Smooth muscle cell (in vitro differentiated cells): ENCODE measurements around the gene MRPL53. TPM values are rescaled to one million over a fixed set of nuclear protein-coding genes. Genes with fewer than 3 reads are reported as not detected.
"Not testable (repeated sequence)": the region's sequence is repeated elsewhere in the genome, so short reads cannot be mapped to it uniquely, and the experiment has no call there.

ENCODE experiments used
- DNase-seq: peaks from one replicate; lab custom pipeline; 2025; ENCODE audit not compliant: unreplicated experiment; lab: John Stamatoyannopoulos, UW
- H2AFZ ChIP-seq: fragments of 200-600 bp; sonication (generic); 2 replicates; pipeline ENCODE4 v1.6.0; 2016; ENCODE audit warnings: antibody characterized with exemption, low read depth, mild to moderate bottlenecking
- H3F3A ChIP-seq: fragments of 200-600 bp; sonication (generic); 2 replicates; pipeline ENCODE4 v1.6.0; 2017; ENCODE audit warnings: antibody characterized with exemption, low read depth
- H3K27ac ChIP-seq: fragments of 200-600 bp; sonication (generic); 2 replicates; pipeline ENCODE4 v1.5.1; 2016; ENCODE audit warnings: low read depth, mild to moderate bottlenecking
- H3K27me3 ChIP-seq: fragments of 200-600 bp; sonication (generic); 2 replicates; pipeline ENCODE4 v1.6.1; 2016; ENCODE audit warnings: low read depth, mild to moderate bottlenecking
- H3K36me3 ChIP-seq: fragments of 200-600 bp; sonication (generic); 2 replicates; pipeline ENCODE4 v1.5.1; 2016; ENCODE audit warnings: low read depth
- H3K4me1 ChIP-seq: fragments of 200-600 bp; sonication (generic); 2 replicates; pipeline ENCODE4 v1.5.1; 2016; ENCODE audit warnings: low read depth
- H3K4me2 ChIP-seq: fragments of 200-600 bp; sonication (generic); 2 replicates; pipeline ENCODE4 v1.6.0; 2016; ENCODE audit warnings: mild to moderate bottlenecking
- H3K4me3 ChIP-seq: fragments of 200-600 bp; sonication (generic); 2 replicates; pipeline ENCODE4 v1.5.1; 2016; ENCODE audit warnings: mild to moderate bottlenecking
- H3K79me2 ChIP-seq: fragments of 200-600 bp; sonication (generic); 2 replicates; pipeline ENCODE4 v1.6.0; 2016; ENCODE audit warnings: low read depth, mild to moderate bottlenecking
- H3K9ac ChIP-seq: fragments of 200-600 bp; sonication (generic); 2 replicates; pipeline ENCODE4 v1.6.0; 2016; ENCODE audit warnings: low read depth
- H3K9me3 ChIP-seq: fragments of 200-600 bp; sonication (generic); replicated peaks from 2 replicates; pipeline ENCODE4 v1.5.1; 2016; ENCODE audit warnings: low read depth
- H4K20me1 ChIP-seq: fragments of 200-600 bp; sonication (generic); 2 replicates; pipeline ENCODE4 v1.6.0; 2016; ENCODE audit warnings: low read depth
- WGBS: methylation state at CpG from one replicate; pipeline ENCODE4 v1.1.7; 2016; ENCODE audit warnings: low lambda C conversion rate; 5-methylcytosine and 5-hydroxymethylcytosine counted together
- polyA plus RNA-seq: library from polyadenylated mRNA; unstranded; fragments of >200 nt; fragmentation: Nextera tagmentation; extraction: Ambion mirVana; gene quantifications from 2 replicates; pipeline ENCODE4 v1.2.1, GENCODE V29; 2016
- total RNA-seq: library from RNA; depleted of rRNA; stranded (reverse); fragments of >200 nt; gene quantifications from 2 replicates; pipeline ENCODE4 v1.2.3, GENCODE V29; 2014
- TF ChIP-seq, protein P1 (sequence below): fragments of 200-600 bp; sonication (generic); IDR thresholded peaks from 2 replicates; pipeline ENCODE4 v1.5.1; 2017; ENCODE audit warnings: borderline replicate concordance, mild to moderate bottlenecking, antibody characterized with exemption; ENCODE audit not compliant: insufficient read depth, poor library complexity, severe bottlenecking

The MRPL53 gene
- total and polyA plus RNA-seq, 2 experiments from 2014 or later, result 12.0 to 76.8 TPM

DNA sequence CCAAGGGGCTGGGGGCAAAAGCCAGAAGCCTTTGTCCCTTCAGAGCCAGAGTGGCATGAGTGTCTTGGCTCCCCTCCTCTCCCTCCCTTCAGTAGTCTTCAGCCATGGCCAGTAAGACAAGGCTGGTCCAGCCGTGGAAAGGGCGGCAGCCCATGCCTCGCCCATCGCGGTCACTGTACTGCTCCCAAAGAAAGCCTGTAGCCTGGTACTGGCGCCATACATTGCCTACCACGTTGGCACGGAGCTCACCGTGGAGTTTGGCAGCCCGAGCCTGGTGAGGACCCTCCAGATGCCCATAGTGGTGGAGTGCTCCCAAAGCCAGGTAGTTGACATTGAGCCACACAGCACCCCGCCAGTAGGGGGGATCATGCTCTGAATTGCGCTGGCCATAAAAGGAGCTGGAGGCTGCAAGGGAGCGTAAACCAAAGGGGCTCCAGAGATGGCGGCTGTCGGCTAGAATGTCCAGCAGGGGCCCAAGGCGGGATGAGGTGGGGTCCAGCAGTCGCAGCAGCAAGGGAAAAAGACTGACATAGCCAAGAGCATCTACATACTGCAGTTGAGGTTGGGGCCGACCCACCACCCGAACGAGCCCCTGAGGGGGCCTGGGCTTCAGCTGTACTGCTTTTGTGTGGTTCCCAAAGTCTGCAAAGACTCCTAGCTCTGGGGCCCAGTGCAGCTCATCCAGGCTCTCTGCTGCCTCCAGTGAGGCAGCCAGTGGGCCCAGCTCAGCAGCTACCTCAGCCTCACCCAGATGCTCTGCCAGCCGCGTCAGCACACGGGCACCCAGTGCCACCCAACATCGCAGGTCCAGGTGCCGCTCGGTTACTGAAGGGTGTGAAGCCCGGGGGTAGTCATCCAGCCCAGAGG, 11.1 kb downstream of the MRPL53 start:
- H3K4me3 ChIP-seq, result no peak overlapping the region
- H3K79me2 ChIP-seq, result peaks cover 48% of the 10 kb centered on the region
- H3K9ac ChIP-seq, result no peak overlapping the region
- H3K36me3 ChIP-seq, result no peaks in the 10 kb centered on the region
- no peak overlapping the region for H3K4me2 ChIP-seq
- no peaks in the 10 kb centered on the region for H3K9me3 ChIP-seq
- 96% methylated on average over 26 of the region's 27 CpGs for WGBS
- no peak for DNase-seq
- H3K27me3 ChIP-seq, result no peaks in the 10 kb centered on the region
- peaks cover 24% of the 10 kb centered on the region for H3K4me1 ChIP-seq
- TF ChIP-seq, protein P1, sequence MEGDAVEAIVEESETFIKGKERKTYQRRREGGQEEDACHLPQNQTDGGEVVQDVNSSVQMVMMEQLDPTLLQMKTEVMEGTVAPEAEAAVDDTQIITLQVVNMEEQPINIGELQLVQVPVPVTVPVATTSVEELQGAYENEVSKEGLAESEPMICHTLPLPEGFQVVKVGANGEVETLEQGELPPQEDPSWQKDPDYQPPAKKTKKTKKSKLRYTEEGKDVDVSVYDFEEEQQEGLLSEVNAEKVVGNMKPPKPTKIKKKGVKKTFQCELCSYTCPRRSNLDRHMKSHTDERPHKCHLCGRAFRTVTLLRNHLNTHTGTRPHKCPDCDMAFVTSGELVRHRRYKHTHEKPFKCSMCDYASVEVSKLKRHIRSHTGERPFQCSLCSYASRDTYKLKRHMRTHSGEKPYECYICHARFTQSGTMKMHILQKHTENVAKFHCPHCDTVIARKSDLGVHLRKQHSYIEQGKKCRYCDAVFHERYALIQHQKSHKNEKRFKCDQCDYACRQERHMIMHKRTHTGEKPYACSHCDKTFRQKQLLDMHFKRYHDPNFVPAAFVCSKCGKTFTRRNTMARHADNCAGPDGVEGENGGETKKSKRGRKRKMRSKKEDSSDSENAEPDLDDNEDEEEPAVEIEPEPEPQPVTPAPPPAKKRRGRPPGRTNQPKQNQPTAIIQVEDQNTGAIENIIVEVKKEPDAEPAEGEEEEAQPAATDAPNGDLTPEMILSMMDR, result peak; percentile 5
- no peaks in the 10 kb centered on the region for H4K20me1 ChIP-seq
- peak overlapping the region; percentile 1 for H3K27ac ChIP-seq
- no peak overlapping the region for H2AFZ ChIP-seq
- peaks cover 20% of the 10 kb centered on the region for H3F3A ChIP-seq

DNA sequence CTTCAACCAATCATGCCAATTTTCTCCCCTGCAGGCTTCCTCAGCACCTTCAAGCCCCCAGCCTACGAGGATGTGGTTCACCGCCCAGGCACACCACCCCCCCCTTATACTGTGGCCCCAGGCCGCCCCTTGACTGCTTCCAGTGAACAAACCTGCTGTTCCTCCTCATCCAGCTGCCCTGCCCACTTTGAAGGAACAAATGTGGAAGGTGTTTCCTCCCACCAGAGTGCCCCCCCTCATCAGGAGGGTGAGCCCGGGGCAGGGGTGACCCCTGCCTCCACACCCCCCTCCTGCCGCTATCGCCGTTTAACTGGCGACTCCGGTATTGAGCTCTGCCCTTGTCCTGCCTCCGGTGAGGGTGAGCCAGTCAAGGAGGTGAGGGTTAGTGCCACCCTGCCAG, 12.3 kb downstream of the MRPL53 start:
- not testable (repeated sequence) for H3K4me3 ChIP-seq, H3K27me3 ChIP-seq, H3K4me2 ChIP-seq, H3K27ac ChIP-seq, H4K20me1 ChIP-seq, H3K36me3 ChIP-seq, DNase-seq, H3K9me3 ChIP-seq, H3K9ac ChIP-seq, H2AFZ ChIP-seq
- H3F3A ChIP-seq, result peaks cover 23% of the 10 kb centered on the region
- 93% methylated on average over 10 of the region's 10 CpGs for WGBS
- H3K4me1 ChIP-seq, result peaks cover 26% of the 10 kb centered on the region
- H3K79me2 ChIP-seq, result peaks cover 49% of the 10 kb centered on the region

DNA sequence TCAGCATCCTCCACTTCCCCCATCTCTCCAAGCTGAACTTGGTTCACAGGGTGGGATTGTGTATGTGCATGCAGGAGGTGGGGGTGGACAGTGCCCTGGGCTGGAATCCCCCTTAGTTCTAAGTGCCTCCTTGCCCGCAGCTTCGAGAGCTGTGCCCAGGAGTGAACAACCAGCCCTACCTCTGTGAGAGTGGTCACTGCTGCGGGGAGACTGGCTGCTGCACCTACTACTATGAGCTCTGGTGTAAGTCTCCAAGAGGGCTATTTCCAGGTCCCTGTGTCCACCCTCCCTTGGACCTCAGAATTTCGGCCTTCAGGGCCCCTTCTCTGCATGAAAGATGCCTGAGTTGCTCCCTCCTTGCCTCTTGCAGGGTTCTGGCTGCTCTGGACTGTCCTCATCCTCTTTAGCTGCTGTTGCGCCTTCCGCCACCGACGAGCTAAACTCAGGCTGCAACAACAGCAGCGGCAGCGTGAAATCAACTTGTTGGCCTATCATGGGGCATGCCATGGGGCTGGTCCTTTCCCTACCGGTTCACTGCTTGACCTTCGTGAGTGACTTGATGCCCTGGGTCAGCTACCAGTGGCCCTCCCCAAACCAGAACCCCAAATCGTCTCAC, 12.9 kb downstream of the MRPL53 start:
- Histone ChIP-seq H3K4me2 (peak overlapping the region; percentile 98), H3F3A (peaks cover 23% of the 10 kb centered on the region), H3K79me2 (peaks cover 45% of the 10 kb centered on the region), H3K4me1 (peaks cover 26% of the 10 kb centered on the region), H3K4me3 (peak overlapping the region; percentile 85)
- not testable (repeated sequence) for DNase-seq, H3K9ac ChIP-seq, H3K27ac ChIP-seq, H2AFZ ChIP-seq, H3K9me3 ChIP-seq, H3K36me3 ChIP-seq, H4K20me1 ChIP-seq, H3K27me3 ChIP-seq
- WGBS, result 93% methylated on average over 13 of the region's 13 CpGs

DNA sequence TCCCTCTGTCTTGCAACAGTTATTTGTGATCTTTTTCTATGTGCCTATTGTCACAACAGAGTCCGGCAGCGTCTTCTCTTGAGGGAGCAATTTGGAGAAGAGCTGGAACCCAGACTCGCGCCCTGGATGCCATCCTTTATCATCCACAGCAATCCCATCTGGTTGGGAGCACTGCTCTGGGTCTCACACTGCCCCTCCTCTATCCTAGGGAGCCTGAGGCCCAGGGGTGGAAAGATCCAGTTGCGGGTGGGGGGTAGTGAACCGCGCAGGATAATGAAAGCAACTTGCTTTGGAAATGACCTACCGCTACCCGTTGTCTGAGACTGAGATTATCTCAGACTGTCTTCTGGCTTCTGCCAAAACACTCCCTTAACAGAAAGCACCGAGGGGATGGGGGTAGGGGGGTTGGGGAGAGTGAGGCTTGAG, 13.5 kb downstream of the MRPL53 start:
- Histone ChIP-seq H3K36me3 (no peaks in the 10 kb centered on the region), H3F3A (peaks cover 23% of the 10 kb centered on the region), H3K27me3 (no peaks in the 10 kb centered on the region), H3K9ac (peak overlapping the region; percentile 81), H3K4me3 (peak overlapping the region; percentile 85), H2AFZ (no peak overlapping the region), H3K4me1 (peaks cover 21% of the 10 kb centered on the region), H3K4me2 (peak overlapping the region; percentile 98), H3K27ac (peak overlapping the region; percentile 63), H3K79me2 (peaks cover 39% of the 10 kb centered on the region), H4K20me1 (no peaks in the 10 kb centered on the region), H3K9me3 (no peaks in the 10 kb centered on the region)
- WGBS, result 8% methylated on average over 10 of the region's 10 CpGs
- DNase-seq, result no peak
- TF ChIP-seq, protein P1, result no peak
